GM12878 (cell line): ENCODE data around the gene CAPN8. TPM values are rescaled to one million over a fixed set of nuclear protein-coding genes. Genes with fewer than 3 reads are reported as not detected.

ENCODE experiments used
- ATAC-seq: fragments of 200-7000 bp; cut with Tn5 transposase; 3 replicates; pipeline ENCODE4 v1.9.1; 2020; ENCODE audit warnings: mild to moderate bottlenecking, moderate library complexity
- BruUV-seq: library from RNA; stranded (reverse); fragments of 400-500 nt; replicated peaks from 2 replicates; lab custom pipeline; 2021; lab: Mats Ljungman, UMichigan
- CTCF ChIA-PET: fragments of 300-600 bp; sonication (Branson Sonifier 250); formaldehyde crosslinking; extraction: SDS; loops from one replicate; lab custom pipeline; 2021; ENCODE audit warnings: inconsistent platforms; lab: Yijun Ruan, JAX
- POLR2A ChIA-PET: fragments of 350-600 bp; formaldehyde crosslinking; extraction: SDS; loops from one replicate; lab custom pipeline; 2021; ENCODE audit warnings: inconsistent platforms; lab: Charles Lee
- RAD21 ChIA-PET: fragments of 300-600 bp; sonication (Branson Sonifier 250); formaldehyde crosslinking; loops from one replicate; lab custom pipeline; 2023; ENCODE audit warnings: antibody characterized with exemption; ENCODE audit not compliant: unreplicated experiment; lab: Charles Lee
- SMC1A ChIA-PET: fragments of 300-600 bp; sonication (Branson Sonifier 250); formaldehyde crosslinking; loops from one replicate; lab custom pipeline; 2023; ENCODE audit not compliant: unreplicated experiment, uncharacterized antibody; lab: Charles Lee
- DNase-seq: peaks from one replicate; pipeline ENCODE4 v3.0.0-alpha.2; 2011; ENCODE audit warnings: low read depth, low spot score
- FAIRE-seq: peaks from 3 replicates; lab custom pipeline; 2011; peaks lifted over from hg19 to GRCh38; lab: Jason Lieb, UNC
- H2AFZ ChIP-seq: 2 replicates; pipeline ENCODE4 v1.6.0; 2011; ENCODE audit warnings: low read depth, low read length, control low read depth; ENCODE audit not compliant: control insufficient read depth
- H3K27ac ChIP-seq: 2 replicates; pipeline ENCODE4 v1.5.1; 2011; ENCODE audit warnings: control low read depth; ENCODE audit not compliant: control insufficient read depth, insufficient read depth
- H3K27me3 ChIP-seq, 2 experiments: replicated peaks in 1 of 2; 2 replicates each; pipeline versions ENCODE4 v1.6.0 to v1.6.1; 2011; ENCODE audit warnings: low read length in 1 of 2; ENCODE audit not compliant: control insufficient read depth in 2 of 2, insufficient read depth in 2 of 2
- H3K36me3 ChIP-seq, 2 experiments: 2 replicates each; pipeline ENCODE4 v1.5.1; 2011; ENCODE audit warnings: low read length in 1 of 2; ENCODE audit not compliant: control insufficient read depth in 2 of 2, insufficient read depth in 2 of 2
- H3K4me1 ChIP-seq: 2 replicates; pipeline ENCODE4 v1.6.1; 2011; ENCODE audit warnings: mild to moderate bottlenecking, low read length, moderate library complexity, mixed read lengths; ENCODE audit not compliant: control insufficient read depth, insufficient read depth
- H3K4me2 ChIP-seq: 2 replicates; pipeline ENCODE4 v1.6.0; 2011; ENCODE audit warnings: control low read depth; ENCODE audit not compliant: control insufficient read depth, insufficient read depth
- H3K4me3 ChIP-seq: fragments of 200-600 bp; sonication (generic); 2 replicates; pipeline ENCODE4 v1.5.1; 2016
- H3K79me2 ChIP-seq: 2 replicates; pipeline ENCODE4 v1.6.0; 2011; ENCODE audit warnings: low read length; ENCODE audit not compliant: control insufficient read depth, insufficient read depth
- H3K9ac ChIP-seq: 2 replicates; pipeline ENCODE4 v1.8.0; 2011; ENCODE audit warnings: low read length, control low read depth, mixed read lengths; ENCODE audit not compliant: control insufficient read depth, insufficient read depth
- H3K9me3 ChIP-seq: replicated peaks from 3 replicates; pipeline ENCODE4 v1.5.1; 2011; ENCODE audit warnings: mild to moderate bottlenecking, low read length; ENCODE audit not compliant: control insufficient read depth, insufficient read depth
- H4K20me1 ChIP-seq: 2 replicates; pipeline ENCODE4 v1.6.0; 2011; ENCODE audit not compliant: control insufficient read depth, insufficient read depth
- ASH2L ChIP-seq: fragments of 300-600, 200-600 bp; sonication (generic); IDR thresholded peaks from 2 replicates; pipeline ENCODE4 v1.6.1; 2017; ENCODE audit warnings: low read depth, mild to moderate bottlenecking, borderline replicate concordance
- ELK1 ChIP-seq: IDR thresholded peaks from 2 replicates; pipeline ENCODE4 v1.6.1; 2012; ENCODE audit warnings: low read depth, low read length, improper control_type of control experiment
- EZH2 ChIP-seq: IDR thresholded peaks from 2 replicates; pipeline ENCODE4 v1.6.1; 2012; ENCODE audit warnings: low read depth, mild to moderate bottlenecking, control low read depth, inconsistent platforms, low read length, borderline replicate concordance; ENCODE audit not compliant: control insufficient read depth
- FOXM1 ChIP-seq: IDR thresholded peaks from 2 replicates; pipeline ENCODE4 v1.6.1; 2012; ENCODE audit warnings: low read depth, mild to moderate bottlenecking, inconsistent platforms, low read length, moderate library complexity
- IKZF1 ChIP-seq: fragments of 450-650 bp; conservative IDR thresholded peaks from 2 replicates; pipeline ENCODE4 v1.6.1; 2017; ENCODE audit warnings: antibody characterized with exemption, mild to moderate bottlenecking
- JUND ChIP-seq: IDR thresholded peaks from 2 replicates; pipeline ENCODE4 v1.6.1; 2012; ENCODE audit warnings: low read depth, mild to moderate bottlenecking, low read length, improper control_type of control experiment, moderate library complexity
- MTA3 ChIP-seq: IDR thresholded peaks from 2 replicates; pipeline ENCODE4 v1.6.1; 2012; ENCODE audit warnings: low read length, inconsistent platforms, borderline replicate concordance
- POLR2AphosphoS5 ChIP-seq: IDR thresholded peaks from 2 replicates; pipeline ENCODE4 v1.6.1; 2011; ENCODE audit warnings: mild to moderate bottlenecking, low read length, inconsistent platforms
- PRDM15 ChIP-seq: fragments of 450-650 bp; formaldehyde crosslinking; IDR thresholded peaks from 2 replicates; pipeline ENCODE4 v1.4.0; 2020; ENCODE audit warnings: mild to moderate bottlenecking, moderate library complexity
- RAD21 ChIP-seq: IDR thresholded peaks from 2 replicates; pipeline ENCODE4 v1.6.1; 2011; ENCODE audit warnings: mild to moderate bottlenecking, low read depth, low read length, moderate library complexity; ENCODE audit not compliant: insufficient read depth
- RELB ChIP-seq: fragments of 450-650 bp; IDR thresholded peaks from 2 replicates; pipeline ENCODE4 v1.6.1; 2017; ENCODE audit warnings: low read depth, mild to moderate bottlenecking, moderate library complexity
- SPI1 ChIP-seq: IDR thresholded peaks from 2 replicates; pipeline ENCODE4 v1.6.1; 2011; ENCODE audit warnings: low read depth, mild to moderate bottlenecking, low read length, moderate library complexity, borderline replicate concordance; ENCODE audit not compliant: insufficient read depth
- YBX1 ChIP-seq: fragments of 450-650 bp; IDR thresholded peaks from 2 replicates; pipeline ENCODE4 v1.6.1; 2016; ENCODE audit warnings: antibody characterized with exemption
- ZNF274 ChIP-seq: IDR thresholded peaks from one replicate; pipeline ENCODE4 v1.8.0; 2011; ENCODE audit not compliant: insufficient read length, insufficient read depth
- WGBS: methylation state at CpG from one replicate; pipeline ENCODE4 v1.1.6; 2016; ENCODE audit warnings: low lambda C conversion rate; ENCODE audit not compliant: insufficient replicate concordance, insufficient coverage; ENCODE audit errors: missing lambda C conversion rate; 5-methylcytosine and 5-hydroxymethylcytosine counted together
- in situ Hi-C: fragments of 300-500 bp; cut with MboI; formaldehyde crosslinking; loops from 9 replicates; pipeline ENCODE4 v1.14.3; 2018; ENCODE audit warnings: mixed read lengths
- intact Hi-C: fragments of 100-400 bp; cut with micrococcal nuclease; formaldehyde crosslinking; loops from one replicate; pipeline ENCODE4 v1.14.2; 2022; ENCODE audit not compliant: unreplicated experiment
- polyA plus RNA-seq, 11 experiments: library from polyadenylated mRNA; depleted of rRNA in 4 of 11; unstranded in 6 of 11; stranded (reverse) in 5 of 11; fragments of >200 nt; fragmentation: Nextera tagmentation in 4 of 11; fragmentation: Illumina TruSeq in 1 of 11; extraction: Ambion mirVana in 4 of 11; extraction: Trizol in 1 of 11; gene quantifications; 1 replicate in 1 of 11; 2 replicates in 10 of 11; pipeline versions ENCODE4 v1.2.1 to v1.2.3, GENCODE V29; 2011 to 2016; ENCODE audit warnings: inconsistent platforms in 2 of 11, missing spikeins in 2 of 11, low read depth in 1 of 11
- total RNA-seq, 4 experiments: library from RNA; depleted of rRNA in 3 of 4; stranded (reverse); fragments of >200 nt in 3 of 4; fragmentation: Illumina TruSeq in 1 of 4; extraction: Trizol in 1 of 4; gene quantifications; 2 replicates each; pipeline versions ENCODE4 v1.2.1 to v1.2.3, GENCODE V29; 2013 to 2021

Gene CAPN8
- total and polyA plus RNA-seq, 10 of the 15 experiments (the other 5 are each of a cell fraction or from before 2014, with no cell fraction given): 6.4 to 30.7 (median 12.3) TPM

- TF ChIP-seq YBX1 (no peak), MTA3 (no peak), RAD21 (no peak), EZH2 (no peak), ZNF274 (no peak), ASH2L (no peak), SPI1 (no peak), POLR2AphosphoS5 (no peak), JUND (no peak), PRDM15 (no peak), IKZF1 (no peak), ELK1 (no peak), FOXM1 (no peak), RELB (no peak)
- TF ChIP-seq, all 136 proteins: peak for 0
- ATAC-seq: no peak
- Histone ChIP-seq H3K4me3 (no peak overlapping the region), H4K20me1 (no peaks in the 10 kb centered on the region), H3K9me3 (peaks cover 2% of the 10 kb centered on the region; the same call in 1 of the 3 replicates), H3K4me2 (no peak overlapping the region), H3K79me2 (no peaks in the 10 kb centered on the region), H3K27ac (no peak overlapping the region), H3K36me3 (no peaks in the 10 kb centered on the region), H3K9ac (no peak overlapping the region), H2AFZ (no peak overlapping the region), H3K27me3 (peaks cover 0 to 5% of the 10 kb centered on the region in 2 experiments; a peak in 3 of 4 replicates), H3K4me1 (no peaks in the 10 kb centered on the region)
- CTCF ChIA-PET: interaction anchor here (0.7 to 0.8 kb wide), 2 partner anchors 13 to 14 kb away, joined by 3 read pairs; no protein-coding TSS in a partner anchor
- 5% methylated on average over 7 of the region's 7 CpGs for WGBS
- FAIRE-seq: no peak
- DNase-seq: no peak
- SMC1A ChIA-PET: no interaction called here
- POLR2A ChIA-PET: no interaction called here
- RAD21 ChIA-PET: no interaction called here
- no TSS peak for BruUV-seq
- in situ Hi-C loops: no loop called here
- intact Hi-C loops: no loop called here
Observed at GRCh38 chr1:223642237-223642636, 23.3 kb downstream of the CAPN8 start.
